ENCODE measurements around the gene C1QTNF8.

C1QTNF8 gene

DNA sequence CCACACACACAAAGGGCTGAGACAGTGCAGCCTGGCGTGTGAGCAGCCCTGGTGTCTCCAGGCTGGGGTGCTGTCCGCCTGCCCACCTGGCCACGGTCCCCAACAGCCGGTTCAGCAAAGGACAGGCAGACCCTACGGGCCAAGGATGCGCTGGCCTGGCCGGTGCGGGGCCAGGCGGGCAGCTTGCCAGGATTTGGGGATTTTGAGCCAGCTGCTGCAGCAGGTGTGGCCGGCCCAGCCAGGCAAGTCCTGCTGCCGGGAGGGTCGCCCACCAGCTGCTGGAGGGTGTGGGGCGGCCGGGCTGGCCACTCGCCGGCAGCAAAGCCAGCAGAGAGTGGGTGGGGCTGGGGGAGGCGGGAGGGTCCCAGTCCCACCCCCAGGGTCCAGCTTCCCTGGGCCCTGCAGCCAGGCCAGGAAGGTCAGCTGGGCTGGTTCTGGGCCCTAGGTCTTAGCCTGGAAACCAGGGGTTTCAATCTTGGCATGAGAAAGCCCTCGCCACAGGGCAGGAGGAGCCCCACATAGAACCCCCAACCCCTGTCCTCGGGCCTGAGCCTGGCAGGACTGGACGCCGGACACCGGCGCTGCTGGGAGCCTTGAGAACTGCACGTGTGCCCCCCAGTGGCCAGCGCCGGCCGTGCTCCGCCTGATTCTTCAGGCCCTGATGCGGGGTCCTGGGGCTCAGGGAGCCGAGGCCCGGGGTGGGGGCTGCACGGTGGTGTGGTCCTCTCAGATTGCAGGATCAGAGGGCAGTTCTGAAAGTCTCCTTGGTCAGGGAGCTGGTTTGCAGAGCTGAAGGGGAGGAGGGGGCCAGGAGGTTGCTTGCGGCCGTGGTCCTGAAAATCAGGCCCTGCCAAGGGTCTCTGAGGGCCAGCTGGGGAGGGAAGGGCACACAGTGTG, 41.1 kb downstream of the C1QTNF8 start:
- DNase-seq: peak; percentile 69

- no peak for DNase-seq
Measured at GRCh38 chr16:1053700-1054368, 42.2 kb downstream of the C1QTNF8 start.

GRCh38 chr16:1053121-1053521, 42.9 kb downstream of the C1QTNF8 start:
- no peak for DNase-seq

DNA sequence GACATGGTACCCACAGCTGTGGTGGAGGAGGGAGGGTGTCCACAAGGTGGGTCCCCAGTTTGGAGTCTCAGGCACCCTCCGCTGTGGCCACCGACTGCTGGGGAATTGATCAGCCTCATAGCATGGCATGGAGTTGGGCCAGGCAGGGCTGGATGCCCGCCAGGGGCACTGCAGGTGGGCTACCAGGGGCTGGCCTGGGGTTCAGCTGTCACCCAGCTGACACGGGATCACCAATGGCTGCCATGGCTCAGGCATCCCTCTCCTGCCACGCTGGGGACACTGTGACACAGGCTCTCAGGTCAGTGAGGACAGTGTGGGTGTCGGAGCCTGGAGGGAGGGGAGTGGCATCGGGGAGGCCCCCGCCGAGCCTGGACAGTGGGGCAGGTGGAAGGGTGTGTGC, 43.3 kb downstream of the C1QTNF8 start:
- no peak for DNase-seq

DNA sequence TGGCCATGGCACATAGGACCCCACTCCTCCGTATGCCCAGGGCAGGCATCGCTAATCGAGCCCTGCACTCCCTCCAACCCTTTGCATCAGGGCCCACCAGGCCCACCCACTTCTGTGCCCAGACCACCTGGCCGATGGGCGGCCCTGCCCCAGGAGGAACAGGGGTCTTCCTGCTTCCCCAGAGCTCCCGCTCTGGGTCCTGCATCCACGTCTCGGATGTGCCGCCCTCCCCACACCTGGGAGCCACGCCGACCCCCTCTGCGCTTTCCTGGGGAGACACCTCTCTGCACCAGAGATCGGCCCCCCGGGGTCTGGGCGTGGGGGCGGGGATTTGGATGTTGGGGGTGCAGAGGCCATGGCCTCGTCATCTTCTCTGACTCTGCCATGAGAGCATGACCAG, 44.6 kb downstream of the C1QTNF8 start:
- DNase-seq: no peak

DNA sequence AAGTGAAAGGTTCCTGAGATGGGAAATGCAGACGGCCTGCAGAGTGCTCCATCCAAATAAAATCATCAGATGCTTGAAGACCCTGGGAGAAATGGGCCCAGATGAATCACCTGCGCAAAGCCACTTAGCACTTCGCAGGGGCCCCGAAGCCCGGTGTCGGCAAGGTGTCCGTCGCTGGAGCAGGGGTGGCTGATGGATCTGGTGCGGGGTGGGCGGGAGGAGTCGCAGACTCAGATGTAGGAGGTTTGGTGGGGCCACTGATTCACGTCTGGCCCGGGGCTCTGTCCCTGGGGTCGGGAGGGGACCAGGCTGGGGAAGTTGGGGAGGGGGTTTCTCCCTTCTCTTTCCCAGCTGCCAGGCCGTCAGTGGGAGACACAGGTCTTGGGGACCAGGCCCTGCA, 45.1 kb downstream of the C1QTNF8 start:
- DNase-seq: no peak

GRCh38 chr16:1050516-1050915, 45.5 kb downstream of the C1QTNF8 start:
- DNase-seq: no peak

DNA sequence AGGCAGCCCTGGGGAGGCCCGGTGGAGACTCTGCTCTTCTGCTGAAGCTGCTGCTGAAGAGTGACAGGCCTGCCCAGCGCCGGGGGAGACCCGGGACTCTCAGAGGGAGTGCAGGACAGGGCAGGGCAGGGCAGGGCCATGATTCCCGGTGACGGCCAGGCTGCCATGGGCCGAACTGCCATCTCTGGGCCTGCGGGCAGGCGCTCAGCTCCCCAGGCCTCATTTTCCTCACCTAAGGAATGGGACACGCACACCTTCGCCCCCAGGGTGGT, 46.1 kb downstream of the C1QTNF8 start:
- no peak for DNase-seq

DNA sequence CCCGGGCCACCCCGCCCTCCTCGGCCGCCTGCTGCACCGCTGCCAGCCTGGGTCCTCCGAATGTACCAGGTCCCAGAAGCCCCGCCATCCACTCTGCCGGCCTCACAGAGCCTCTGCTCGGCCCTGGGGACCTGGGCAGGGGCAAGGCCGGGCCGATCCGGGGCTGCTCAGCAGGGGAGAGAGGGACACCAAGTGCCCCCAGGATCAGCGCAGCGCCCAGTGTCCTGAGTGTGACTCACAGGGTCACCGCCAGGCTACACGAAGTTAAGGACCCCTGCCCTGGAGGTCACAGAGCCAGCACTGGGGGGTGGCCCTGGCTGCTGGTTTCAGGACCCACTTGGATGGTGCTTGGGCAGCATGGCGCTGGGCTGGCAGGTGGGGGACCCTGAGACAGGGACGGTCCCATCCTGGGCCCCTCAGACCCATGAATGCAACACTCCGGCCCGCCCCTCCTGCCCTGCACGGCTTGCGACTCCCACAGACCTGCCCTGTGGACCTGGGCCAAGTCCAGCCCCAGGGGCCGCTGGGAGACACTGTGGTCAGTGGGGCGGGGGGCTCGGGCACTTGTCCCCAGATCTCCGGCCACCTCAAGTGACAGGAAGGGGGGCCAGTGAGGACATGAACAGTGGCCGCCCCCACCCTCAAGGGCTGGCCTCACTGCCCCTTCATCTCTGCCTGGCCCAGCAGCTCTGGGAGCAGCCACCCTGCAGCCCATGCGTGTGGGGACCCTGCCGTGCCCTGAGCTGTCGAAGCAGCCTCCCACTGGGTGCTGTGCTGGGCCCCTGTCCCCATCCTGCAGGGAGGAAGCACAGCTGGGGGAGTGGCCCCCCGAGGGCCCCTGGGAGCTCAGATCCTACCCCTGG, 46.7 kb downstream of the C1QTNF8 start:
- DNase-seq: no peak

- DNase-seq: peak; percentile 84
Measured at GRCh38 chr16:1048442-1049112, 47.5 kb downstream of the C1QTNF8 start.

DNA sequence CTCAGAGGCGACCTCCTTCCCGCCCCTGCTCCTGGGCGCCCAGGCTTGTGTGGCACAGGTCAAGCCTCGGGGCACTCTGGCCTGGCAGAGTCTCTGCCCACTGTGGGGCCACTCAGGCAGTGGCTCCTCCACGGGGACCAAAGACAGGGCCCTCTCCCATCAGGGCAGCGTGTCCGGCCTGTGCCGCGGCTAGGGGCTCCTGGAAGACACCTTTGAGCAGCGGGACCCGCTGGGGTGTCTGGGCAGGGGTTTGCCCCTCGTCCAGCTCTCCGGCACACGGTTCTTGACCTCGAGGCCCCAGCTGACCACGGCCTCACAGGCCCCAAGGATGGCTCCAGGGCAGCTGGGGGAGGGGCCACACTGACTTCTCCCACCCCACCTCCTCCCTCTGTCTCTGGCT, 48.2 kb downstream of the C1QTNF8 start:
- no peak for DNase-seq

GRCh38 chr16:1047123-1047522, 48.9 kb downstream of the C1QTNF8 start:
- no peak for DNase-seq

DNA sequence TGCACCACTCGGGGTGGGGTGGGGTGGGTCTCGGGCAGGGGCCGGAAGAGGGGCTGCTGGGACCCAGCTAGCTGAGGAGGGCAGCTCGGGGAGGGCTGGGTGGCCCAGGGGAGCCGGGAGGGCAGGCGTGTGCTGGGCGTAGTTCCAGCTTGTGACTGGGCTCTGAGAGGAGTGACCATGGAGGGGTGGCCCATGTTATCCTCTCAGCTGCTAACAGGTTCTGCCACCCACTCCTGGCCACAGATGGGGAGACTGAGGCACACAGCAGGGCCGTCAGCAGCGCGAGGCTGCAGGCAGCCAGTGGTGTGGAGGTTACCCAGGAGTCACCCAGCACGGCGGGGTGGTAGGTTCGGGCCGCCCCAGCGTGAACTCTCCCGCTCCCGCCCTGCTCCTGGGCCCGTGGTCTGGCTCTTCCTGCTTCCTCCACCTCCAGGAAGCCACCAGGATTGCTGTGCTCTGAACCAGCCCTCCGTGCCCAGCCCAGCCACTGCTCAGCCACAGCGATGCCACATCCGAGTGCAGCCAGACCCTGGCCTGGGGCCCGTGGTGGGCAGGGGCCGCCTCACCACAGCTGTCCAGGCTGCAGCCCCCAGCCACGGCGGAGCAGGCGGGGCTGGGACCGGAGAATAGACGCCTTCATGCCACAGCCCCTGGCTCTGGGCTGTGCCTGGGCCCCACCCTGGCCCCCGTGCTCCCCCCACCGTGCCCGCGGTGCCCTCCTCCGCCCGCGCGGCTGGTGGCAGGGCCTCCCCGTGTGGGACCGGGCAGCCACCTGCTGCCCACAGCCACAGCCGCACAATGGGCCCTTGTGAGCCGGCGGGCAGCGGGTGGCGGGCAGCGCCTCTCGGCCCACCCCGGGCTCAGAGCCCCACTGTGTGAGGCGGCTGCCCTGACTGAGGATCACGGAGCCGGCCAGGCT, 49.8 kb downstream of the C1QTNF8 start:
- DNase-seq: peak; percentile 92

DNA sequence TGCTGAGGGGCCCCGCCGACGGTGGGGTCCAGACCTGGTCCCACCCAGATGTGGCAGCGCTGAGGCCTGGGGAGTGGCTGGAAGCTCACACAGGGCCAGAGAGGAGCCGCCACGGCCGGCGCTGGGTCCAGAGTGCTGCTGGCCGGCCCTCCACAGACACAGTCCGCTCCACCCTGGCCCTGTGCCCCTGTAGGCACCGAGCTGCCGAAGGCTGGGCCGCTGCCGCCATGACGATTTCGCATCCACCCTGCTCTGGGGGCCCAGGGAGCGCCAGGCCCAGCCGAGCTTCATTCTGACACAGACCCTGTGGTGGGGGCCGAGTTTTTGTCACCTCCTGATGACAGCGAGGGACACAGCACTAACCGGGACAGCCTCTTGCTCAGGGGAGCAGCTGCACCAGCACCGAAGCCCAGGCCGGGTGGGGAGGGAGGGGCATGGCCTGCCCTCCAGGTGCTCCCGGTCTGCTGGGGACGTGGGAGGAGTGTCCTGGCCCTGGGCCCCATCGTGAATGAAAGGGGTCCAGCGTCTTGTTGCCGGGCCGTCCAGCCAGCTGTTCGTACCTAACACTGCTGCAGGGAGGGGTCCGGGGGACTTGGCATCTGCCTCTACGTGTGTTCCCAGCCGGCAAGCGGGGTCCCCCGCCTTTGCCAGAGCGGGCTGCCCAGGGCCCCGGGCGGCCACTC, 50.6 kb downstream of the C1QTNF8 start:
- DNase-seq: no peak

- no peak for DNase-seq
Measured at GRCh38 chr16:1044460-1045309, 51.4 kb downstream of the C1QTNF8 start.

GRCh38 chr16:1043881-1044451, 52.1 kb downstream of the C1QTNF8 start:
- DNase-seq: no peak

- no peak for DNase-seq
Measured at GRCh38 chr16:1042866-1043265, 53.2 kb downstream of the C1QTNF8 start.

GRCh38 chr16:1042049-1042744, 53.8 kb downstream of the C1QTNF8 start:
- DNase-seq: no peak

DNA sequence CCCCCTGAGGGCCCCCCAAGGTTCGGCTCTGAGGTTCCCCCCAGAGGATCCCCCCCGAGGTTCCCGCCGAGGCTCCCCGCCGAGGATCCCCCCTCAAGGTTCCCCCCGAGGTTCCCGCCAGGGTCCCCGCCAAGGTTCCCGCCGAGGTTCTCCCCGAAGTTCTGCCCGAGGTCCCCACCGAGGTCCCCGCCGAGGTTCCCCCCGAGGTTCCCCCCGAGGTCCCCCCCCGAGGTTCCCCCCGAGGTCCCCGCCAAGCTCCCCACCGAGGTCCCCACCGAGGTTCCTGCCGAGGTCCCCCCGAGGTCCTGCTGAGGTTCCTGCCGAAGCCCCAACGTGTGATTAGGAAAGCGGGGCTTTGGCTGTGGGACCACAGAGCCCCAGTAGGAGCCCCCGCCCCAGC, 55.7 kb downstream of the C1QTNF8 start:
- DNase-seq: no peak

Data from midbrain (tissue), 1 donor.